HFFc6 (cell line): ENCODE data around the gene APOBEC3B. TPM values are rescaled to one million over a fixed set of nuclear protein-coding genes. Genes with fewer than 3 reads are reported as not detected.
A peak's percentile ranks its signal among the peaks of the same experiment; 100 is the strongest.
"Not testable (repeated sequence)": the region's sequence is repeated elsewhere in the genome, so short reads cannot be mapped to it uniquely, and the experiment has no call there.

Source experiments
- DNase-seq: peaks from one replicate; pipeline ENCODE4 v3.0.0-alpha.2; 2018
- H3K27ac Mint-ChIP-seq: 2 replicates; pipeline ENCODE4 v1.8.0; 2020; ENCODE audit warnings: mild to moderate bottlenecking, mixed read lengths
- H3K27me3 Mint-ChIP-seq: 2 replicates; pipeline ENCODE4 v1.8.0; 2021; ENCODE audit warnings: mild to moderate bottlenecking, moderate library complexity, mixed read lengths; ENCODE audit not compliant: insufficient read depth
- H3K36me3 Mint-ChIP-seq: 2 replicates; pipeline ENCODE4 v1.8.0; 2021; ENCODE audit warnings: low read depth, mixed read lengths
- H3K4me1 Mint-ChIP-seq: 2 replicates; pipeline ENCODE4 v1.8.0; 2020; ENCODE audit warnings: low read depth, mixed read lengths
- H3K4me3 Mint-ChIP-seq: 2 replicates; pipeline ENCODE4 v1.8.0; 2020; ENCODE audit warnings: mild to moderate bottlenecking, moderate library complexity, mixed read lengths
- H3K9me3 Mint-ChIP-seq: 2 replicates; pipeline ENCODE4 v1.8.0; 2020; ENCODE audit warnings: mild to moderate bottlenecking, mixed read lengths
- total RNA-seq, 6 experiments: library from RNA; stranded (reverse); fragmentation: NEBNext Ultra II Directional; extraction: Animal tissue kit (Norgen Biotek cat#: 25700); gene quantifications; 2 replicates in 1 of 6; 3 replicates in 5 of 6; pipeline ENCODE4 v1.2.3, GENCODE V29; 2021
- TF ChIP-seq, protein P1 (sequence below): fragments of 200-600 bp; sonication (generic); IDR thresholded peaks from 2 replicates; pipeline ENCODE4 v1.5.0; 2021; ENCODE audit warnings: antibody characterized with exemption, mild to moderate bottlenecking

Gene APOBEC3B
- total RNA-seq, 6 experiments from 2014 or later = 14.9 to 44.2 (median 39.4) TPM

GRCh38 chr22:39017596-39018365, 35.6 kb downstream of the APOBEC3B start:
- Mint-ChIP-seq H3K27ac (no peak overlapping the region), H3K9me3 (no peaks in the 10 kb centered on the region), H3K27me3 (peaks cover 2% of the 10 kb centered on the region; the same call in 1 of the 2 replicates), H3K4me1 (peaks cover 34% of the 10 kb centered on the region), H3K36me3 (peaks cover 8% of the 10 kb centered on the region; the same call in 1 of the 2 replicates), H3K4me3 (no peak overlapping the region)
- TF ChIP-seq, protein P1, sequence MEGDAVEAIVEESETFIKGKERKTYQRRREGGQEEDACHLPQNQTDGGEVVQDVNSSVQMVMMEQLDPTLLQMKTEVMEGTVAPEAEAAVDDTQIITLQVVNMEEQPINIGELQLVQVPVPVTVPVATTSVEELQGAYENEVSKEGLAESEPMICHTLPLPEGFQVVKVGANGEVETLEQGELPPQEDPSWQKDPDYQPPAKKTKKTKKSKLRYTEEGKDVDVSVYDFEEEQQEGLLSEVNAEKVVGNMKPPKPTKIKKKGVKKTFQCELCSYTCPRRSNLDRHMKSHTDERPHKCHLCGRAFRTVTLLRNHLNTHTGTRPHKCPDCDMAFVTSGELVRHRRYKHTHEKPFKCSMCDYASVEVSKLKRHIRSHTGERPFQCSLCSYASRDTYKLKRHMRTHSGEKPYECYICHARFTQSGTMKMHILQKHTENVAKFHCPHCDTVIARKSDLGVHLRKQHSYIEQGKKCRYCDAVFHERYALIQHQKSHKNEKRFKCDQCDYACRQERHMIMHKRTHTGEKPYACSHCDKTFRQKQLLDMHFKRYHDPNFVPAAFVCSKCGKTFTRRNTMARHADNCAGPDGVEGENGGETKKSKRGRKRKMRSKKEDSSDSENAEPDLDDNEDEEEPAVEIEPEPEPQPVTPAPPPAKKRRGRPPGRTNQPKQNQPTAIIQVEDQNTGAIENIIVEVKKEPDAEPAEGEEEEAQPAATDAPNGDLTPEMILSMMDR = no peak
- no peak for DNase-seq

DNA sequence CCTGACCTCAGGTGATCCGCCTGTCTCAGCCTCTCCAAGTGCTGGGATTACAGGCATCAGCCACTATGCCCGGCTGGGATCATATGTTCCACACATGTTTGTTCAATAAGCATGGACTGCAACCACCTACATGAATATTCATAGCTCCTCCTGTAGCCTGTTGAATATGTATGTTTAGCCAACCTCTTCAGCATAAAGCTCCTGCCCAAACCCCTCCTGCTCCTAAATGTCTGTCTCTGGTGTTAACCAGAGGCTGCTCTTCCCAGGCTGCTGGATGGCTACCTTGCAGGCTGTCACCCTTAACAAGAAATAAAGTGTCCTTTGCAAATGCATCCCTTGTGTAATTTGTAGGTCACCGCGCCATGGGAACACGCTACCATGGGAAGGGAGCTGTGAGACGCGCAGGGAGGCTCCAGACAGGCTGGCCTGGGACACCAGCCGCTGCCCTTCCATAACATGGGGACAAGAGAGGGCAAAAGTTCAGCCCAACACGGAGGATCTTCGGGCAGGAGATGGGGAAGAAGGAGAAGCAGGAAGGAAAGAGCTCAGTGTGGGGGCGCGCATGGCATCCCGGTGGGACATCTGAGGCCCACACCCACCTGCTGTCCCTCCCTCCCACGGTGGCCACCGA, 38.0 kb downstream of the APOBEC3B start:
- H3K36me3 Mint-ChIP-seq, H3K9me3 Mint-ChIP-seq, H3K27me3 Mint-ChIP-seq, DNase-seq: not testable (repeated sequence)
- H3K4me1 Mint-ChIP-seq = peaks cover 21% of the 10 kb centered on the region
- peak overlapping the region; percentile 83 for H3K4me3 Mint-ChIP-seq
- peak overlapping the region; percentile 79 for H3K27ac Mint-ChIP-seq

DNA sequence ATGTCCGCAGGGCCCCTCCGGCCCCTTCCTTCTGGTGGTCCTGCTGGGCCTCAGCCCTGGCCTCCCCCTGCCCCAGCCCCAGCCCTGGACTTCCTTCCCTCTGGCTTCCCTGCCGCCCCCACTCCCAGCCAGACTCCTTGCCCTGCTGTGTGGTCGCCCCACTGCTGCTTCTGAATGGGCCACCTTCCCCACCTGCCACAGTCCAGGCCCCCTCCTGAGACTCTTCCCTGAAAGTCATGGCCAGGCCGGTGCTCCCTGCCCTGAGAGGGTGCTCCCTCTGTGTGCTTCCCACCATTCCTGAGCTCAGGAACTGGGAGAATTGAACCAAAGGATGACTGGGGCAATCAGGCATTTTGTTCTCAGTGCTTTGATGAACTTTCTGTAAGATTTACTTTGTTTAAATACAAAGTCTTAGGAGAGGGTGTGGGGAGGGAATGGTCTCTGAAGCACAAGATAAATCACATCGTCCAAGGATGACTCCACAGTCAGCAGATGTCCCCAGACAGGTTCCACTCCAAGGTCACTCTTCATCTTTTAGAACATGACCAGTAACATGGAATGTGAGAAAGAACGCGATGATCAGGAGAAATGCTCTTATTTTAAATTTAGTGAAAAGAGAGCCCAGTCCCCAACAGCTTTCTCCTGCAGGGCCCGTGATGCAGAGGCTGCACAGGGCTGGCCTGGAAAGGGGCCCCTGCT, 39.6 kb downstream of the APOBEC3B start:
- H3K27ac Mint-ChIP-seq = peak overlapping the region; percentile 87
- H3K4me3 Mint-ChIP-seq = peak overlapping the region; percentile 83

DNA sequence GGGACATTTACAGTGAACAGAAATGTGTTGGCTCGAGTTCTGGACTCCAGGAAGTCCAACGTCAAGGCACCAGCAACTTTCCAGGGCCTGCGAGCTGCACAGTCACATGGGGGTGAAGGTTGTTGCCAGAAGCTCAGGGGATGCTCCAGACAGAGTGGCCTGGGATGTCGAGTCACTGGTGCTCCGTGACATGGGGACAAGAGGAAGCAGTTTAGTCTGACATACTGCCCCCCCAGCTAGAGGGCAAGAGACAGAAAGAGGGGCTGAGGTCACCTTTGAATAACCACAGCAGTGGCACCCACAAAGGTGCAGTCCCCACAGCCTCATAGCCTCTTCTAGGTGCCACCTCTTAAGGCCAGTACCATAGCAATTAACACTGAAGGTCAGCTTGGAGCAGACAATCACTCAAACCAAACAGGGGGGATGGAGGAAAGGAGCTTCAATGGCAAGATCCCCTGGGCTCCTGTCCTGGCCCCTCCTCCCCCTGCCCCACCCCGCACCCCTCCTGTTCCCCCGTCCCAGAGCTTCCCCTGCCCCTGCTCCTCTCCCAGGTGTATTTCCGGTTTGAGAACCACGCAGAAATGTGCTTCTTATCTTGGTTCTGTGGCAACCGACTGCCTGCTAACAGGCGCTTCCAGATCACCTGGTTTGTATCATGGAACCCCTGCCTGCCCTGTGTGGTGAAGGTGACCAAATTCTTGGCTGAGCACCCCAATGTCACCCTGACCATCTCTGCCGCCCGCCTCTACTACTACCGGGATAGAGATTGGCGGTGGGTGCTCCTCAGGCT, 42.6 kb downstream of the APOBEC3B start:
- Mint-ChIP-seq H3K27me3 (peaks cover 10% of the 10 kb centered on the region), H3K9me3 (no peaks in the 10 kb centered on the region), H3K27ac (no peak overlapping the region), H3K4me1 (peaks cover 18% of the 10 kb centered on the region), H3K4me3 (no peak overlapping the region), H3K36me3 (no peaks in the 10 kb centered on the region)
- TF ChIP-seq, protein P1 = no peak
- no peak for DNase-seq

More for the DNA sequence above, 39.6 kb downstream of the APOBEC3B start:
- H3K27me3 Mint-ChIP-seq = peaks cover 6% of the 10 kb centered on the region
- H3K9me3 Mint-ChIP-seq = no peaks in the 10 kb centered on the region
- peaks cover 18% of the 10 kb centered on the region for H3K4me1 Mint-ChIP-seq
- DNase-seq = no peak
- TF ChIP-seq, protein P1 = no peak
- peaks cover 8% of the 10 kb centered on the region; the same call in 1 of the 2 replicates for H3K36me3 Mint-ChIP-seq

- H3K27ac Mint-ChIP-seq = no peak overlapping the region
- H3K27me3 Mint-ChIP-seq = peaks cover 10% of the 10 kb centered on the region
- no peak for DNase-seq
- peaks cover 5% of the 10 kb centered on the region for H3K4me1 Mint-ChIP-seq
- TF ChIP-seq, protein P1 = no peak
- no peaks in the 10 kb centered on the region for H3K9me3 Mint-ChIP-seq
- H3K36me3 Mint-ChIP-seq = no peaks in the 10 kb centered on the region
- H3K4me3 Mint-ChIP-seq = no peak overlapping the region
These were observed 44.5 kb downstream of the APOBEC3B start for GRCh38 chr22:39026509-39027150.
